ENCODE data around the gene MTREX.

The MTREX gene

DNA sequence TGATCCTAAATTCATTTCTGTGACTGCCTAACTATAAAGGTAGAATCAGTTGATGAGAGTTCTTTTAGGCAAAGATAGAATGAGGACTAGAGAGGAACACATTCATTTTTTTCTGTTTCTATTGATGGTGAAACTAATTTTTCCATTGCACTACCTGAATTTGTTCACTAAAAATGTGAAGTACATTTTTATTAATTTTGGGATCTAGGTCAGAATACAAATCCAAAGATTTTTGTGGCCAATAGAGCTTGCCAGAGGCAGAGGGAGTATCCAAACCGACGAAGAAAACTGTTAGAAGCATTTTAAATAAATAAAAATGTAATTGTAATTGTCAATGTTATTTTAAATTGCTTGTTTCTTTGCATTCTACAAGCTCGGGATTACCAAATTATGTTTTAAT, 78.1 kb downstream of the MTREX start (continued):
- TF ChIP-seq, protein P1, sequence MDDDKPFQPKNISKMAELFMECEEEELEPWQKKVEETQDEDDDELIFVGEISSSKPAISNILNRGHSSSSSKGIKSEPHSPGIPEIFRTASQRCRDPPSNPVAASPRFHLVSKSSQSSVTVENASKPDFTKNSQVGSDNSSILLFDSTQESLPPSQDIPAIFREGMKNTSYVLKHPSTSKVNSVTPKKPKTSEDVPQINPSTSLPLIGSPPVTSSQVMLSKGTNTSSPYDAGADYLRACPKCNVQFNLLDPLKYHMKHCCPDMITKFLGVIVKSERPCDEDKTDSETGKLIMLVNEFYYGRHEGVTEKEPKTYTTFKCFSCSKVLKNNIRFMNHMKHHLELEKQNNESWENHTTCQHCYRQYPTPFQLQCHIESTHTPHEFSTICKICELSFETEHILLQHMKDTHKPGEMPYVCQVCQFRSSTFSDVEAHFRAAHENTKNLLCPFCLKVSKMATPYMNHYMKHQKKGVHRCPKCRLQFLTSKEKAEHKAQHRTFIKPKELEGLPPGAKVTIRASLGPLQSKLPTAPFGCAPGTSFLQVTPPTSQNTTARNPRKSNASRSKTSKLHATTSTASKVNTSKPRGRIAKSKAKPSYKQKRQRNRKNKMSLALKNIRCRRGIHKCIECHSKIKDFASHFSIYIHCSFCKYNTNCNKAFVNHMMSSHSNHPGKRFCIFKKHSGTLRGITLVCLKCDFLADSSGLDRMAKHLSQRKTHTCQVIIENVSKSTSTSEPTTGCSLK (tag by site-specific recombination; IDR thresholded peaks at IDR 0.05) = no peak
- TF ChIP-seq ZNF211 (tag by site-specific recombination; IDR thresholded peaks at IDR 0.05; ENCODE audit: low read depth) (no peak), ZNF10 (tag by site-specific recombination; IDR thresholded peaks at IDR 0.05) (no peak)
- TF ChIP-seq, protein P2, sequence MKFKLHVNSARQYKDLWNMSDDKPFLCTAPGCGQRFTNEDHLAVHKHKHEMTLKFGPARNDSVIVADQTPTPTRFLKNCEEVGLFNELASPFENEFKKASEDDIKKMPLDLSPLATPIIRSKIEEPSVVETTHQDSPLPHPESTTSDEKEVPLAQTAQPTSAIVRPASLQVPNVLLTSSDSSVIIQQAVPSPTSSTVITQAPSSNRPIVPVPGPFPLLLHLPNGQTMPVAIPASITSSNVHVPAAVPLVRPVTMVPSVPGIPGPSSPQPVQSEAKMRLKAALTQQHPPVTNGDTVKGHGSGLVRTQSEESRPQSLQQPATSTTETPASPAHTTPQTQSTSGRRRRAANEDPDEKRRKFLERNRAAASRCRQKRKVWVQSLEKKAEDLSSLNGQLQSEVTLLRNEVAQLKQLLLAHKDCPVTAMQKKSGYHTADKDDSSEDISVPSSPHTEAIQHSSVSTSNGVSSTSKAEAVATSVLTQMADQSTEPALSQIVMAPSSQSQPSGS (tag by site-specific recombination; IDR thresholded peaks at IDR 0.05; ENCODE audit: low read depth) = no peak
- TF ChIP-seq, protein P3, sequence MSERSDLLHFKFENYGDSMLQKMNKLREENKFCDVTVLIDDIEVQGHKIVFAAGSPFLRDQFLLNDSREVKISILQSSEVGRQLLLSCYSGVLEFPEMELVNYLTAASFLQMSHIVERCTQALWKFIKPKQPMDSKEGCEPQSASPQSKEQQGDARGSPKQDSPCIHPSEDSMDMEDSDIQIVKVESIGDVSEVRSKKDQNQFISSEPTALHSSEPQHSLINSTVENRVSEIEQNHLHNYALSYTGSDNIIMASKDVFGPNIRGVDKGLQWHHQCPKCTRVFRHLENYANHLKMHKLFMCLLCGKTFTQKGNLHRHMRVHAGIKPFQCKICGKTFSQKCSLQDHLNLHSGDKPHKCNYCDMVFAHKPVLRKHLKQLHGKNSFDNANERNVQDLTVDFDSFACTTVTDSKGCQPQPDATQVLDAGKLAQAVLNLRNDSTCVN (tag by site-specific recombination; optimal IDR thresholded peaks at IDR 0.05) = no peak

DNA sequence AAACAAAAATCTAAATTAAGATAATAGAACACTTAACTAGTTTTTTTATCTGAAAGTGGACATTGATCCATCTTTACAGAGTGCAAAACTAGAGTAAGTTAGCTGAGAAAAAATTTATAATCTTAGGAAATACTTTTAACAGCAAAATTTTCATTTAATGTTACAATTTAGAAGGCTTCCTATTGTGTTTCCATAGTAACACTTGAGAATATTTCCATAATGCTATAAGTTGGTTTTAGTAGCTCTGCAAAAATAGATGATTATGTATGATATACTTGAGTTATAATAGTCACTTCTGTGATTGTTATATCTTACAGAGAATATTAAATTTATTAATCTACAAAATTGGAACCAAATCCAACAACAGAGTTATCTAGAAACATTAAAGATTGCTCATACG, 78.6 kb downstream of the MTREX start:
- Histone ChIP-seq H3K9me3 (ENCODE audit: control insufficient read depth, insufficient read depth, low read depth, low read length) (no peaks in the 10 kb centered on the region), H3K4me3 (ENCODE audit: low read depth, low read length) (no peak overlapping the region), H3K36me3 (ENCODE audit: control insufficient read depth in 2 of 2, insufficient read depth in 1 of 2, low read length in 2 of 2) (peaks cover 18 to 23% of the 10 kb centered on the region in 2 experiments), H3K4me1 (ENCODE audit: control insufficient read depth, insufficient read depth, low read length) (peaks cover 9% of the 10 kb centered on the region), H3K27ac (ENCODE audit: extremely low read depth, low read depth, low read length) (no peak overlapping the region)
- ChIA-PET POLR2A (no interaction called here), CTCF (interaction anchor here (0.6 to 1.8 kb wide), 3 partner anchors 32 to 305 kb away, joined by 3 to 5 read pairs (median 3); no protein-coding TSS in a partner anchor)
- TF ChIP-seq SP2 (tag by site-specific recombination; IDR thresholded peaks at IDR 0.05) = no peak

DNA sequence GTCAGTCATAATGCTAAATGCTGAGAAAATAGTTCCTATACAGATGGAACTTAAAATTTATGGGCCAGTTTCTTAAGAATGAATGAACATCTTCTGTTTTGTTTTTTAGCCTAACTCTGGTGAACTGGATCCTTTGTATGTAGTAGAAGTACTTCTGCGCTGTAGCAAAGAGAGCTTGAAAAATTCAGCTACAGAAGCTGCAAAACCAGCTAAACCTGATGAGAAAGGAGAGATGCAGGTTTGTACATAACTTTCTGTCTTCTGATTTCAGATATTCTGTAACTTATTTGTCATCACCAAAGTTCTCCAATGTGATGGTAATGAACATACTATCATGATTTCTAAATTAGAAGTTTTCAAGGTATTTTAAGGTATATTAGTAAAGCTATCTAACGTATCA, 80.1 kb downstream of the MTREX start:
- ChIA-PET CTCF (interaction anchor here (0.6 kb wide), 1 partner anchor 210 kb away, joined by 3 read pairs; no protein-coding TSS in a partner anchor), POLR2A (no interaction called here)

More for the DNA sequence above, 80.1 kb downstream of the MTREX start:
- no peak overlapping the region for H3K27ac ChIP-seq (ENCODE audit: extremely low read depth, low read depth, low read length)
- no peak overlapping the region for H3K4me3 ChIP-seq (ENCODE audit: low read depth, low read length)
- peaks cover 9% of the 10 kb centered on the region for H3K4me1 ChIP-seq (ENCODE audit: control insufficient read depth, insufficient read depth, low read length)
- peaks cover 11 to 30% of the 10 kb centered on the region in 2 experiments for H3K36me3 ChIP-seq (ENCODE audit: control insufficient read depth in 2 of 2, insufficient read depth in 1 of 2, low read length in 2 of 2)
- H3K9me3 ChIP-seq (ENCODE audit: control insufficient read depth, insufficient read depth, low read depth, low read length) = no peaks in the 10 kb centered on the region
- TF ChIP-seq ZNF394 (tag by site-specific recombination; IDR thresholded peaks at IDR 0.05; ENCODE audit: borderline replicate concordance) (no peak), BCL11A (tag by site-specific recombination; IDR thresholded peaks at IDR 0.05; ENCODE audit: low read depth) (no peak), ZNF223 (tag by site-specific recombination; IDR thresholded peaks at IDR 0.05) (no peak), ZNF529 (tag by site-specific recombination; IDR thresholded peaks at IDR 0.05; ENCODE audit: insufficient replicate concordance) (no peak), ZNF341 (tag by site-specific recombination; IDR thresholded peaks at IDR 0.05; ENCODE audit: low read depth) (no peak), ZEB2 (tag by site-specific recombination; IDR thresholded peaks at IDR 0.05) (no peak), ZNF510 (tag by site-specific recombination; IDR thresholded peaks at IDR 0.05; ENCODE audit: insufficient replicate concordance) (no peak), KLF9 (tag by site-specific recombination; IDR thresholded peaks at IDR 0.05; ENCODE audit: low read depth) (no peak), ZNF354C (tag by site-specific recombination; IDR thresholded peaks at IDR 0.05; ENCODE audit: borderline replicate concordance, low read depth) (no peak)
- TF ChIP-seq, protein P4, sequence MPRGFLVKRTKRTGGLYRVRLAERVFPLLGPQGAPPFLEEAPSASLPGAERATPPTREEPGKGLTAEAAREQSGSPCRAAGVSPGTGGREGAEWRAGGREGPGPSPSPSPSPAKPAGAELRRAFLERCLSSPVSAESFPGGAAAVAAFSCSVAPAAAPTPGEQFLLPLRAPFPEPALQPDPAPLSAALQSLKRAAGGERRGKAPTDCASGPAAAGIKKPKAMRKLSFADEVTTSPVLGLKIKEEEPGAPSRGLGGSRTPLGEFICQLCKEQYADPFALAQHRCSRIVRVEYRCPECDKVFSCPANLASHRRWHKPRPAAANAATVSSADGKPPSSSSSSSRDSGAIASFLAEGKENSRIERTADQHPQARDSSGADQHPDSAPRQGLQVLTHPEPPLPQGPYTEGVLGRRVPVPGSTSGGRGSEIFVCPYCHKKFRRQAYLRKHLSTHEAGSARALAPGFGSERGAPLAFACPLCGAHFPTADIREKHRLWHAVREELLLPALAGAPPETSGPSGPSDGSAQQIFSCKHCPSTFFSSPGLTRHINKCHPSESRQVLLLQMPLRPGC (tag by site-specific recombination; IDR thresholded peaks at IDR 0.05) = no peak
- TF ChIP-seq, protein P5, sequence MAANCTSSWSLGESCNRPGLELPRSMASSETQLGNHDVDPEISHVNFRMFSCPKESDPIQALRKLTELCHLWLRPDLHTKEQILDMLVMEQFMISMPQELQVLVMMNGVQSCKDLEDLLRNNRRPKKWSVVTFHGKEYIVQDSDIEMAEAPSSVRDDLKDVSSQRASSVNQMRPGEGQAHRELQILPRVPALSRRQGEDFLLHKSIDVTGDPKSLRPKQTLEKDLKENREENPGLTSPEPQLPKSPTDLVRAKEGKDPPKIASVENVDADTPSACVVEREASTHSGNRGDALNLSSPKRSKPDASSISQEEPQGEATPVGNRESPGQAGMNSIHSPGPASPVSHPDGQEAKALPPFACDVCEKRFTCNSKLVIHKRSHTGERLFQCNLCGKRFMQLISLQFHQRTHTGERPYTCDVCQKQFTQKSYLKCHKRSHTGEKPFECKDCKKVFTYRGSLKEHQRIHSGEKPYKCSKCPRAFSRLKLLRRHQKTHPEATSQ (tag by site-specific recombination; IDR thresholded peaks at IDR 0.05) = no peak
- TF ChIP-seq, protein P6, sequence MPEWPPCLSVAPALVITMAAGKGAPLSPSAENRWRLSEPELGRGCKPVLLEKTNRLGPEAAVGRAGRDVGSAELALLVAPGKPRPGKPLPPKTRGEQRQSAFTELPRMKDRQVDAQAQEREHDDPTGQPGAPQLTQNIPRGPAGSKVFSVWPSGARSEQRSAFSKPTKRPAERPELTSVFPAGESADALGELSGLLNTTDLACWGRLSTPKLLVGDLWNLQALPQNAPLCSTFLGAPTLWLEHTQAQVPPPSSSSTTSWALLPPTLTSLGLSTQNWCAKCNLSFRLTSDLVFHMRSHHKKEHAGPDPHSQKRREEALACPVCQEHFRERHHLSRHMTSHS (tag by site-specific recombination; IDR thresholded peaks at IDR 0.05) = no peak
- TF ChIP-seq, protein P7, sequence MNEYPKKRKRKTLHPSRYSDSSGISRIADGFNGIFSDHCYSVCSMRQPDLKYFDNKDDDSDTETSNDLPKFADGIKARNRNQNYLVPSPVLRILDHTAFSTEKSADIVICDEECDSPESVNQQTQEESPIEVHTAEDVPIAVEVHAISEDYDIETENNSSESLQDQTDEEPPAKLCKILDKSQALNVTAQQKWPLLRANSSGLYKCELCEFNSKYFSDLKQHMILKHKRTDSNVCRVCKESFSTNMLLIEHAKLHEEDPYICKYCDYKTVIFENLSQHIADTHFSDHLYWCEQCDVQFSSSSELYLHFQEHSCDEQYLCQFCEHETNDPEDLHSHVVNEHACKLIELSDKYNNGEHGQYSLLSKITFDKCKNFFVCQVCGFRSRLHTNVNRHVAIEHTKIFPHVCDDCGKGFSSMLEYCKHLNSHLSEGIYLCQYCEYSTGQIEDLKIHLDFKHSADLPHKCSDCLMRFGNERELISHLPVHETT (tag by site-specific recombination; IDR thresholded peaks at IDR 0.05) = no peak
